ENCODE measurements around the gene ADGRA1. TPM values are rescaled to one million over a fixed set of nuclear protein-coding genes. Genes with fewer than 3 reads are reported as not detected.

ADGRA1 gene
- total RNA-seq, 2 donors from 2014 or later = 0.24 to 1.0 TPM

- H3K4me3 ChIP-seq (ENCODE audit: low read length) = no peak overlapping the region
- H3K36me3 ChIP-seq (ENCODE audit: control insufficient read depth, insufficient read depth, low read length) = no peaks in the 10 kb centered on the region
- H3K4me1 ChIP-seq (ENCODE audit: control insufficient read depth, insufficient read depth, low read length) = peaks cover 7% of the 10 kb centered on the region
- Mint-ChIP-seq H3K27ac (no peak overlapping the region), H3K36me3 (ENCODE audit: low read depth) (no peaks in the 10 kb centered on the region), H3K27me3 (ENCODE audit: insufficient read depth) (no peaks in the 10 kb centered on the region), H3K4me3 (no peak overlapping the region), H3K9me3 (no peaks in the 10 kb centered on the region), H3K4me1 (peaks cover 24% of the 10 kb centered on the region)
- no peak overlapping the region for H3K27ac ChIP-seq (ENCODE audit: low read depth, low read length)
- H3K9me3 ChIP-seq (ENCODE audit: control insufficient read depth, low read length) = no peaks in the 10 kb centered on the region
- no peak for TF ChIP-seq CTCF (conservative IDR thresholded peaks at IDR 0.05)
- no peak for DNase-seq
- H3K27me3 ChIP-seq (ENCODE audit: control insufficient read depth, insufficient read depth, low read length, poor library complexity, severe bottlenecking) = no peaks in the 10 kb centered on the region
- no peak overlapping the region for H3K9ac ChIP-seq (ENCODE audit: extremely low read depth, low read length, poor library complexity, severe bottlenecking)
- WGBS, 2 experiments (ENCODE audit: insufficient coverage in 1 of 2, insufficient read length in 1 of 2) = 88 to 91% methylated on average over 17 to 27 of the region's 27 CpGs
These were observed 54.2 kb downstream of the ADGRA1 start for GRCh38 chr10:133141958-133142340.

GRCh38 chr10:133142523-133143199 lies 54.9 kb downstream of the ADGRA1 start:
- WGBS, 2 experiments (ENCODE audit: insufficient coverage in 1 of 2, insufficient read length in 1 of 2) = 93 to 96% methylated on average over 13 to 24 of the region's 24 CpGs
- no peak for TF ChIP-seq CTCF (conservative IDR thresholded peaks at IDR 0.05)
- Histone ChIP-seq H3K36me3 (ENCODE audit: control insufficient read depth, insufficient read depth, low read length) (no peaks in the 10 kb centered on the region), H3K9ac (ENCODE audit: extremely low read depth, low read length, poor library complexity, severe bottlenecking) (no peak overlapping the region), H3K4me3 (ENCODE audit: low read length) (no peak overlapping the region), H3K27me3 (ENCODE audit: control insufficient read depth, insufficient read depth, low read length, poor library complexity, severe bottlenecking) (no peaks in the 10 kb centered on the region), H3K4me1 (ENCODE audit: control insufficient read depth, insufficient read depth, low read length) (peaks cover 7% of the 10 kb centered on the region), H3K9me3 (ENCODE audit: control insufficient read depth, low read length) (peaks cover 1% of the 10 kb centered on the region), H3K27ac (ENCODE audit: low read depth, low read length) (no peak overlapping the region)
- peaks cover 2% of the 10 kb centered on the region for H3K27me3 Mint-ChIP-seq (ENCODE audit: insufficient read depth)
- H3K27ac Mint-ChIP-seq = peak overlapping the region; percentile 53
- no peaks in the 10 kb centered on the region for H3K36me3 Mint-ChIP-seq (ENCODE audit: low read depth)
- peaks cover 24% of the 10 kb centered on the region for H3K4me1 Mint-ChIP-seq
- no peak overlapping the region for H3K4me3 Mint-ChIP-seq
- DNase-seq = peak; percentile 63
- H3K9me3 Mint-ChIP-seq = peaks cover 6% of the 10 kb centered on the region

GRCh38 chr10:133143200-133143533 lies 55.4 kb downstream of the ADGRA1 start:
- DNase-seq = peak; percentile 71
- peaks cover 6% of the 10 kb centered on the region for H3K9me3 ChIP-seq (ENCODE audit: control insufficient read depth, low read length)
- TF ChIP-seq CTCF (conservative IDR thresholded peaks at IDR 0.05) = no peak
- no peaks in the 10 kb centered on the region for H3K36me3 ChIP-seq (ENCODE audit: control insufficient read depth, insufficient read depth, low read length)
- H3K9ac ChIP-seq (ENCODE audit: extremely low read depth, low read length, poor library complexity, severe bottlenecking) = no peak overlapping the region
- Mint-ChIP-seq H3K4me3 (no peak overlapping the region), H3K27me3 (ENCODE audit: insufficient read depth) (peaks cover 6% of the 10 kb centered on the region), H3K27ac (peak overlapping the region; percentile 53), H3K36me3 (ENCODE audit: low read depth) (no peaks in the 10 kb centered on the region), H3K4me1 (peaks cover 24% of the 10 kb centered on the region), H3K9me3 (peaks cover 11% of the 10 kb centered on the region)
- H3K4me3 ChIP-seq (ENCODE audit: low read length) = no peak overlapping the region
- H3K27ac ChIP-seq (ENCODE audit: low read depth, low read length) = no peak overlapping the region
- WGBS, 2 experiments (ENCODE audit: insufficient coverage in 1 of 2, insufficient read length in 1 of 2) = 76 to 80% methylated on average over 9 to 10 of the region's 10 CpGs
- no peaks in the 10 kb centered on the region for H3K27me3 ChIP-seq (ENCODE audit: control insufficient read depth, insufficient read depth, low read length, poor library complexity, severe bottlenecking)
- H3K4me1 ChIP-seq (ENCODE audit: control insufficient read depth, insufficient read depth, low read length) = peaks cover 7% of the 10 kb centered on the region

Measured in endodermal cell (in vitro differentiated cells).